SIG-M5 treated with dmso at 0.1 percent for 504 hours (cell line): ENCODE measurements around the gene TMSB4X.
"Not testable (repeated sequence)": the region's sequence is repeated elsewhere in the genome, so short reads cannot be mapped to it uniquely, and the experiment has no call there.

Experiments
- DNase-seq: peaks from one replicate; lab custom pipeline; 2025; ENCODE audit not compliant: unreplicated experiment; lab: John Stamatoyannopoulos, UW

The TMSB4X gene

DNA sequence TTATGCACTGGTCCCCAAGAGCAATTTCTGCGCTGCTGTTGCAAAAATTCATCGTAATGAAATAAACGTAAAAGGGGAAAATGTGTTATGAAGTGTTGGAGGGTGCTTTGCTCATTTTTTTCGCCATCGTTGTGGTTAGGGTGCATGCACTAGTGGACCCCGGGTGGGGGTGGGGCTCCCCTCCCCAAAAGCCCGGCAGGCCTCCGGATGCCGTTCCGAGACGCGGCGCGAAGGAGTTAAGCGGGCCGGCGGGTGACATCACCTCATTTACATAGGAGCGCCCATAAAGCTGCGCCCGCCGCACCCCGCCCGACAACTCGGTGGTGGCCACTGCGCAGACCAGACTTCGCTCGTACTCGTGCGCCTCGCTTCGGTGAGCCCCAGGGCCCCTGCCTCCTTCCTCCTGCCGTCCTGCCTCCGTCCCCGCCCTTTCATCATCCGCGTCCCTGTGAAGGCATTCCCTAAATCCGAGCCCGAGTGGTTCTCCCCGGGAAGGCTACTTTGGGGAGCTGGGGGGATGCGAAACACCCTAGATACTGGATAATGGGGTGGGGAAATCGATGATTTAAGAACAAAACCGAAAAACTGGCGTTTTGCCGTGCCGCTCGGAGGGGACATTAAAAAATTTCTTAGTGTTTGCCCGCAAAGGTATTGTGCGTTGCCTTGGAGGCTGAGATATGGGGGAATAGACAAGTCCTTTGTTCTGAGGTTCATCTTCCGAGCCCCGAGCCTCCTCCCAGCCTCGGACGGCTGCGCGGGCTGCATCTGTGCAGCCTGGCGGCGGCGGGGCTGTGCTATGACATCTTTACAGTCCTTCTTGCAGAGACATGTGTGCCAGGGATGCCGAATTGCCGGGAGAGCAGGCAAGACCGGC is at the start of gene TMSB4X:
TMSB4X (plus strand) TSS at position 315 of the 874 bp plus-strand sequence.
- peak; percentile 81 for DNase-seq

DNA sequence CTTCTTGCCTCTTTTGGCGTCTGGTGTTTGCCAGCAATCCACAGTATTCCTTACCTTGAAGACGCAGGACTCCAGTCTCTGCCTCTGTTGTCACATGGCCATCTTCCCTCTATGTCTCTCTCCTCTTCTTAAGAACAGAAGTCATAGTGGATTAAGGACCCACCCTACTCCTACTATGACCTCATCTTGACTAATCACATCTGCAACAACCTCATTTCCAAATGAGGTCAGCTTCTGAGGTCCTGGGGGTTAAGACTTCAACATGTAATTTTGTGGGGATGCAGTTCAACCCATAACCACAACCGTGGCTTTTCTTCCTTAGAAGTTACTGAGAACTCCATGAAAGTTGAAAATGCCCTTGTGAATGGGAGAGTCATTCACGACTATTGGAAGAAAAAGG is 45.2 kb upstream of the TMSB4X start:
- no peak for DNase-seq

GRCh38 chrX:12930150-12930549 is 44.8 kb upstream of the TMSB4X start:
- no peak for DNase-seq

DNA sequence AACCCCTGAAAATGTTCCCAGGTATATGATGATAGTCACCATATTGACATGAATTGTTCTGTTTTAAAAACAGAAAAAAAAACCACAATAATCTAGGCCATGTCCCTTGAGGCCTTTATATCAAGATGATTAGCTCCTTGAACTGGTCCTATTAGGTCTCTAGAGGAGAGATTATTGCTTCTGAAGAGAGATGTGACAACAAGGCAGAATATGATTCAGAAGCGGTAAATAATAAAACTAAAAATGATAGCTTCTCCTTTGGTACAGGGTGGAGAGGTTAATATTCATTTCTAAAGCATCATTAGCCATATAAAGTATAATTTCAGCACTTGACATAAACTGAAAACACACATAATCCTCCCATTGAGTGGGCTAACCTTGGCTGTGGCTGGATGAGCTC is 42.7 kb upstream of the TMSB4X start:
- no peak for DNase-seq

- DNase-seq, result no peak
These were observed 40.1 kb upstream of the TMSB4X start for GRCh38 chrX:12934850-12935249.

GRCh38 chrX:12936947-12937346 is 38.0 kb upstream of the TMSB4X start:
- DNase-seq, result no peak

- not testable (repeated sequence) for DNase-seq
These were observed 34.4 kb upstream of the TMSB4X start for GRCh38 chrX:12940471-12940870.

GRCh38 chrX:12943592-12943991 is 31.3 kb upstream of the TMSB4X start:
- DNase-seq, result not testable (repeated sequence)

- DNase-seq, result not testable (repeated sequence)
These were observed 30.5 kb upstream of the TMSB4X start for GRCh38 chrX:12944452-12944851.

- DNase-seq, result no peak
These were observed 29.4 kb upstream of the TMSB4X start for GRCh38 chrX:12945494-12945893.

- DNase-seq, result no peak
These were observed 28.5 kb upstream of the TMSB4X start for GRCh38 chrX:12946406-12946805.

DNA sequence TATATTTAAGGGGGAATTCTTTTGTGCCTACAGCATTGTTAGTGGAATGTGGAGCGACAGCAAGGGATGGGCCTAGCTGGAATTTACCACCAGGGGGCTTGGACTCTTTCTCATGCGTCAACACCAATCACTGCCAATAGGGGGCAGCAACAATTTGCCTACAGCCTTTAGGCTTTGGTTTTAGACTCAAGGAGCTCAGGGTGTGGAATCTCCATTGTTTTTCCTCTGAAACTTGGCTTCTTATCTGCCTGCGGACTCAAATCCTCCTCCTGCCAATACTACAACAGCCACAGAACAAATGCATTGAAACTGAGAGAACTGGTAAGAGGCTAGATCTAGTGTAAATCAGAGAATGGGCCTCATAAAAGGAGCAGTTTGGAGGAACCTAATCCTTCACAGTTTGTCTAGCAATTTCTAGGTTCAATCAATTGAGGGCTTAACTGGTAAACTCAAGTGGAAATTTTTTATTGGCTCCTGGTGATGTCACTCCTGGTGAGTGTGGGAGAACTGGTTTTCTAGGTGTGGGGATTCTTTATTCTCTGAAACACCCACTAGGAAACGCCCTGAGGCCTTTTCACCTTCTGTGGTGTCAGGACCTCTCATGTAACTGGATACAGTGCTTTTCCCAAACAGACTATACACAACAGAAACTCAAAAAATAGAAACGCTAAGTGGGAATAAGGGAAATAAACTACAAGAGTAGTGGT is 27.9 kb upstream of the TMSB4X start:
- peak; percentile 81 for DNase-seq

GRCh38 chrX:12947545-12948235 is 27.2 kb upstream of the TMSB4X start:
- DNase-seq, result no peak

- DNase-seq, result no peak
These were observed 26.4 kb upstream of the TMSB4X start for GRCh38 chrX:12948495-12948894.

GRCh38 chrX:12949205-12949926 is 25.5 kb upstream of the TMSB4X start:
- no peak for DNase-seq

DNA sequence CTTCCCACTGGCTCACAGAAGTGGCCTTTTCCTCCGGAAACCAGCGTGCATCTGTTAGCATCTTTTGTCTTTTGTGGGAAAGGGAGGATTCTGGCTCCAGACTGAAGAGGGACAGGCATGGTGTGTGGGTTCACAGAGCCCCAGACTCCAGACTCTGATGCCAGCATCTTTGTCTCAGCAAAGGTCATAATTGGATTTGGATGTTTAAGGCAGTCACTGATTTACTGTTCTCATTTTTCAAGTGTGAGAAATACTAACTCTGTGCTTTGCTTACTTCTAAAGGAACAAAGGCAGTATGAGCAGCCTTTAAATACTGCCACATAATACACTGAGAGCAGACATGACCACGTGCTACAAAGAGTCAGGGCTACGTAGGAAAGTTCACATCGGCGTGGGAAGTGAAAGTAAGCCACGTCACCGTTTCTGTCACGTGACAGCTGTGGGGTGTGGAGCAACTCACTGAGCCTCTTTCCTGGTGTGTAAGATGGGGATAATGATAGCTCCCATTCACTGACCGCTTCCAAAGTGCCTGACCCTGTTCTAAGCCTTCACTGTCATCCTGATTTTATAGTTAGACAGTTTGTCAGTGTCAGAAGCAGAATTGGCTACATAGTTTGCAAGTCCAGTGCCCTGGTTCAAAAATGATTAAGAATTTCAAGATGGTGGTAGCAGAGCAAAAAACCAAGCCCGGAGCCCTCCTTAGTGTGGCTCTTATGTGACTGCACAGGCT is 24.8 kb upstream of the TMSB4X start:
- peak; percentile 89 for DNase-seq

- DNase-seq, result peak; percentile 86
These were observed 23.9 kb upstream of the TMSB4X start for GRCh38 chrX:12950851-12951594.

DNA sequence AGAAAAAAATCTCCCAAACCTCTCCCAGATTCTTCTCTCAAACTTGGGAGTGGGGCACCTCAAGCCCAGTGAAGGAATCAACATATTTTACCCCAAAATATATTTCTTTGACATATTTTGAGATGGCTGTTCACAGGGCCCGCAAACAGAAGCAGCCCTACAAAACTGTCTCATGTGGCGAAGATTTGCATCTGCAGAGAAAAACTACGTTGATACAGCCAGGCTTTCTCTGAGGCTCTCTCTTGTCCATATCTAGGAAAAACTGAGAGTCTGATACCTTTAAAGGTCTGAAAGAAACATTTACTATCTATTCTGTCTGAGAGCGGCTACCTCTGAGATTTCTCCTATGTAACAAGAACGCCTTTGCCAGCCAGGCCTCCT is 23.3 kb upstream of the TMSB4X start:
- DNase-seq, result no peak

- DNase-seq, result no peak
These were observed 21.5 kb upstream of the TMSB4X start for GRCh38 chrX:12953420-12953819.

DNA sequence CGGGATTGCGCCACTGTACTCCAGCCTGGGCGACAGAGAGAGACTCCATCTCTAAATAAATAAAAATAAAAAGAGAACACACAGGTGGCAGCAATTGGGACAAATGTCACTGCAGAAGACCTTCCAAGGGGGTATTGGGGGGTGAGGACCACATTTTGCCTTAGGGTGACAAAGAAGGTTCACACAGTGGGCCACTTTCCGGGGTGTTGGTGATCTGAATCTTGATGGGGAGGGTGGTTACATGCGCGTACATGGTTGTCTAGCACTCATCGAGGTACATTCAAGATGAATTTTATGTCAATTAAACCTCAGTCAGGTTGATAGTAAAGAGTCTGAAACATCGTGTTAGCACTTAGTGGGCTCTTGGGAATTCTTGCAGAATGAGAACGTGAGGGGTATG is 20.5 kb upstream of the TMSB4X start:
- no peak for DNase-seq
